SU-DHL-6 (cell line): ENCODE results near the gene RASIP1.
A peak's percentile ranks its signal among the peaks of the same experiment; 100 is the strongest.

Experiments used
- H2AFZ ChIP-seq: fragments of 200-600 bp; sonication (generic); 2 replicates; pipeline ENCODE4 v1.6.1; 2014; ENCODE audit warnings: low read depth, mild to moderate bottlenecking, moderate library complexity, mixed read lengths, antibody characterized with exemption, low read length; ENCODE audit not compliant: severe bottlenecking
- H3F3A ChIP-seq: fragments of 200-600 bp; shearing (Covaris generic); 2 replicates; pipeline ENCODE4 v1.6.0; 2016; ENCODE audit warnings: antibody characterized with exemption, mild to moderate bottlenecking; ENCODE audit not compliant: insufficient read depth
- H3K27ac ChIP-seq: fragments of 200-600 bp; sonication (generic); 2 replicates; pipeline ENCODE4 v1.5.1; 2016; ENCODE audit warnings: low read depth, mild to moderate bottlenecking, low read length, moderate library complexity, mixed read lengths
- H3K27me3 ChIP-seq: fragments of 200-600 bp; sonication (generic), shearing (Covaris generic); 2 replicates; pipeline ENCODE4 v1.6.0; 2014; ENCODE audit warnings: mild to moderate bottlenecking, low read length
- H3K36me3 ChIP-seq: fragments of 200-600 bp; sonication (generic); 2 replicates; pipeline ENCODE4 v1.6.1; 2014; ENCODE audit warnings: mild to moderate bottlenecking, low read length, mixed read lengths
- H3K4me2 ChIP-seq: fragments of 300-600, 200-600 bp; shearing (Covaris generic), sonication (generic); 2 replicates; pipeline ENCODE4 v1.6.0; 2014; ENCODE audit warnings: low read length, low read depth, mild to moderate bottlenecking; ENCODE audit not compliant: poor library complexity, severe bottlenecking
- H3K4me3 ChIP-seq: fragments of 200-600 bp; sonication (generic); 2 replicates; pipeline ENCODE4 v1.5.1; 2014; ENCODE audit warnings: antibody characterized with exemption, low read length, mild to moderate bottlenecking, mixed read lengths; ENCODE audit not compliant: insufficient read depth, poor library complexity, severe bottlenecking
- H3K79me2 ChIP-seq: fragments of 200-600 bp; sonication (generic); 2 replicates; pipeline ENCODE4 v1.6.1; 2014; ENCODE audit warnings: mild to moderate bottlenecking, low read length, moderate library complexity; ENCODE audit not compliant: insufficient read depth
- H3K9ac ChIP-seq: fragments of 200-600 bp; sonication (generic); 2 replicates; pipeline ENCODE4 v1.7.0; 2014; ENCODE audit warnings: mild to moderate bottlenecking, low read length
- H3K9me2 ChIP-seq: fragments of 200-600 bp; sonication (generic); replicated peaks from 2 replicates; pipeline ENCODE4 v1.6.1; 2014; ENCODE audit warnings: low read length; ENCODE audit not compliant: insufficient read depth
- H3K9me3 ChIP-seq: fragments of 200-600 bp; sonication (generic); 2 replicates; pipeline ENCODE4 v1.6.1; 2014; ENCODE audit warnings: low read length, mixed read lengths; ENCODE audit not compliant: insufficient read depth
- H4K20me1 ChIP-seq: fragments of 200-600 bp; sonication (generic); 2 replicates; pipeline ENCODE4 v1.6.1; 2014; ENCODE audit warnings: low read depth, mild to moderate bottlenecking, antibody characterized with exemption, low read length, moderate library complexity, mixed read lengths
- CTCF ChIP-seq: fragments of 200-600 bp; sonication (generic); IDR thresholded peaks from one replicate; pipeline ENCODE4 v1.5.1; 2017; ENCODE audit warnings: antibody characterized with exemption, mild to moderate bottlenecking, low read length, moderate library complexity; ENCODE audit not compliant: insufficient read depth, poor library complexity, severe bottlenecking
- EZH2phosphoT487 ChIP-seq: fragments of 200-600 bp; sonication (generic), shearing (Covaris generic); conservative IDR thresholded peaks from 2 replicates; pipeline ENCODE4 v1.6.1; 2018; ENCODE audit warnings: mild to moderate bottlenecking, antibody characterized with exemption, low read length, moderate library complexity, mixed read lengths

The RASIP1 gene

GRCh38 chr19:48685583-48685982 lies 54.8 kb downstream of the RASIP1 start:
- no peak overlapping the region for H3K27ac ChIP-seq

GRCh38 chr19:48683349-48683748 lies 57.1 kb downstream of the RASIP1 start:
- TF ChIP-seq CTCF (no peak), EZH2phosphoT487 (no peak)
- no peaks in the 10 kb centered on the region for H4K20me1 ChIP-seq
- no peaks in the 10 kb centered on the region for H3K36me3 ChIP-seq
- no peak overlapping the region for H3K9ac ChIP-seq
- H2AFZ ChIP-seq = no peak overlapping the region
- H3K4me2 ChIP-seq = peak overlapping the region; percentile 23
- no peak overlapping the region for H3K4me3 ChIP-seq
- no peaks in the 10 kb centered on the region for H3K9me2 ChIP-seq
- no peaks in the 10 kb centered on the region for H3F3A ChIP-seq
- H3K79me2 ChIP-seq = no peaks in the 10 kb centered on the region
- no peak overlapping the region for H3K27ac ChIP-seq
- no peaks in the 10 kb centered on the region for H3K27me3 ChIP-seq
- H3K9me3 ChIP-seq = no peaks in the 10 kb centered on the region

More at GRCh38 chr19:48685583-48685982, 54.8 kb downstream of the RASIP1 start:
- no peak overlapping the region for H3K4me2 ChIP-seq
- H3K4me3 ChIP-seq = no peak overlapping the region
- H3K9me3 ChIP-seq = no peaks in the 10 kb centered on the region
- no peaks in the 10 kb centered on the region for H3F3A ChIP-seq
- TF ChIP-seq CTCF (no peak), EZH2phosphoT487 (no peak)
- H3K9me2 ChIP-seq = no peaks in the 10 kb centered on the region
- no peak overlapping the region for H3K9ac ChIP-seq
- H4K20me1 ChIP-seq = no peaks in the 10 kb centered on the region
- no peak overlapping the region for H2AFZ ChIP-seq
- no peaks in the 10 kb centered on the region for H3K36me3 ChIP-seq
- no peaks in the 10 kb centered on the region for H3K27me3 ChIP-seq
- no peaks in the 10 kb centered on the region for H3K79me2 ChIP-seq

- no peaks in the 10 kb centered on the region for H3K79me2 ChIP-seq
- H3K4me2 ChIP-seq = no peak overlapping the region
- no peaks in the 10 kb centered on the region for H3K9me2 ChIP-seq
- no peaks in the 10 kb centered on the region for H3K27me3 ChIP-seq
- H4K20me1 ChIP-seq = no peaks in the 10 kb centered on the region
- TF ChIP-seq EZH2phosphoT487 (no peak), CTCF (no peak)
- H2AFZ ChIP-seq = no peak overlapping the region
- no peaks in the 10 kb centered on the region for H3F3A ChIP-seq
- H3K4me3 ChIP-seq = no peak overlapping the region
- H3K9ac ChIP-seq = no peak overlapping the region
- no peaks in the 10 kb centered on the region for H3K9me3 ChIP-seq
- H3K36me3 ChIP-seq = no peaks in the 10 kb centered on the region
- no peak overlapping the region for H3K27ac ChIP-seq
These were observed 59.3 kb downstream of the RASIP1 start for GRCh38 chr19:48681127-48681470.
